Stimulated activated CD8-positive, alpha-beta memory T cell treated with anti-CD3 and anti-CD28 coated beads, Interleukin-4, amount 100 ng/mL, for 48 hours (primary cell): ENCODE data around the gene RP2.

Source experiments
- DNase-seq: peaks from one replicate; pipeline ENCODE4 v3.0.0-alpha.2; 2020

Gene RP2

GRCh38 chrX:46836701-46837557 lies at the start of gene RP2:
Gene RP2, plus strand, starts transcription at chrX:46837043. Its CDS starts 58 bp downstream, at chrX:46837101.
- peak; percentile 90 for DNase-seq

DNA sequence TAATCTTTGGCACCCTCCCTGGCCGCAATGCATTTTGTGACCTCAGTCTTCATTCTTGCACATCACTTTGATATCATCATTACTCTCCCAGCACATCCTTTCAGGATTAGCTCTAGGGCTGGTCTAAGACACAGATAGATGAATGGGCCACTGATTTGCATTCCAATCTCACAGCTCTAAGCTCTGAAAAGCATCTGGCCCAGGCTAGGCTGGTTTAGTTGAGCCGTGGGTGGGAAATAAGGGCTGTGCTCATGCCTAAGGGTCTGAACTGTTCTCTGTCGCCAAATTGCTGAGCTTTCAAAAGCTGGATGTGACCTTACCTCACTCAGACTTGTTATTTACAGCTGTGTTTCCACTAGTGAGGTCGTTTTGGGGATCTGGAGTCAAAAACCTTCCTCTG lies 47.9 kb upstream of the RP2 start:
- no peak for DNase-seq

DNA sequence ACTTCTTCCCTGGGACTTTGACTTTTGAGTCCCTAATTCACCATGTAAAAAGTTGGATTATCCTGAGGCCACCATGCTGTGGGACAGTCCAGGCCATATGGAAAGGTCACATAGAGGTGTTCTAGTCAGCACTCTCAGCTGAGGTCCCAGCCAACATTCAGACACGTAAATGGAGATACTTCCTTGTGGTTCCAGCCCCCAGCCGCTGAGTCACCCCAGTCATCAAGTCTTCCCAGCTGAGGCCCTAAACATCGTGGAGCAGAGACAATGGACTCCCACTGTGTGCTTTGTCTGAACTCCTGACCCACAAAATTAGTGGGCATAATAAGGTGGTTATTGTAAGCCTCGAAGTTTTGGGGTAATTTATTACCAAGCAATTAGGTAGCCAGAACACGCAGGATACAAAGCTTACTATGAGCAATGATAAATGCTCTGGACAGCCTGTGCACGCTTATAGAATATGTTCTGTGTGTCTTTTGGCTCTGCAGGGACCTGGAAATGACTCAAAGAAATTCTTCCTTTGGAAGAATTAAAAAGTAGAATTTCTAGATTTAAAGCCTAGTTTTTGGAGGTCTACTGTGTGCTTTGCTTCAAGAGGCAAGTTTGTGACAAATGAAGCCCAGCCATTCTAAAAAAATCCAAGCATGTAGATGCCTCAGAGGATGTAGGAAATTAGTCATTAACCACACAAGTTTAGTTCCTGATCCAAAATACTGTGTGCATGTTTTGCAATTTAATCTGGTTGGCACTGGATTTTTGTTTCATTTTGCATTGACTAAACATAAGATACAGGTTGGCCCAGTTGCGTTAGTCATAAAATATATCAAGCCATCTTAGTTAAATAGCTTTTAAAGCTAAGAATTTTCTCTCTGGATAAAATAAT lies 44.7 kb upstream of the RP2 start:
- no peak for DNase-seq

DNA sequence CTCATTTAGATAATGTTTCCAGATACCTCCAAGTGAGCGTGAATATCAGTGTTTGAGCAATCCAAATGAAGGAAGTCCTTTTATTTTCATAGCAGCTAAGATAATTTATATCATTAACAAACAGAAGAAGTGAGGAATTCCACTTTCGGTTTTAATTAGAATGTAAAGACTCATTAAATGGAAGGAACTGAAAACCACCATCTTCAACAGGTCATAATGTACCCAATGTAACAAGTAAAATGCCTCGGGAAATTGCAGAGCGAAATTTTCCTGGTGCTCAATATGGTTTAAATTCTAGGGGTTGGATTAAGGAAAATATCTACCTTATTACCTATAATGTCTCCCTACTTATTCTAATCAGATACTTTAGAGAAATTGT lies 44.0 kb upstream of the RP2 start:
- DNase-seq: no peak

DNA sequence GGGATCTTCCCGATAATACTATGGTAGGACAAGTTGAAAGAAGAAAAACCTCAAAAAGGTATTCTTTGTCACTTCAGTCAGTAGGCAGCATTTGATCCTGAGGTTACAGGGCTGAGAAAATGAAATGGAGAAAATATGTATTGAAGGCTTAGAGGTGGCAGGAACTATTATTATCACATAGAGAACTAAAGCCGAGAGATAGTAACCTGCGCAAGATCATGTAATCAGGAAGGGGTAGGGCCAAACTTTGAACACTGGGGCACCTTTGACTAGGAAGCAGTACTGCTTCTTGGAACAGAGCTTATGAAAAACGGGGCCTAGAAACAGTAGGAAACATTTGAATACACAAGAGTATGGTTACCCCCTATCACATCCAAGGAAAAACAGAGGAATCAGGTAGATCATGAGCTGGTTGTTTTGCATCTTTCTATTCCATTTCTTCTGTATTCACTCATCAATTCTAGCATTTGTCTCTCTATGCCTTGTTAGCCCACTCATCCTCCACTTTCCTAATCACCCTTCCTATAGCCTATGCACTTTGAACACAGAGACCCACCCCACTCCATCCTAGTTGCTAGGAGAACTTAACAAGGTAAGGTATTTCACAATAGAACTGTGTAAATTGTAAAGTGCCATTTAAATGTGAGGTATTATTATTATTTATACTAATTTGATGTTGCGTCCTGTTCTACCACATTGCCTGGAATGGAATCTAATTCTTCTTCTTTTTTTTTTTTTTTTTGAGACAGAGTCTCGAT lies 43.3 kb upstream of the RP2 start:
- DNase-seq: no peak

DNA sequence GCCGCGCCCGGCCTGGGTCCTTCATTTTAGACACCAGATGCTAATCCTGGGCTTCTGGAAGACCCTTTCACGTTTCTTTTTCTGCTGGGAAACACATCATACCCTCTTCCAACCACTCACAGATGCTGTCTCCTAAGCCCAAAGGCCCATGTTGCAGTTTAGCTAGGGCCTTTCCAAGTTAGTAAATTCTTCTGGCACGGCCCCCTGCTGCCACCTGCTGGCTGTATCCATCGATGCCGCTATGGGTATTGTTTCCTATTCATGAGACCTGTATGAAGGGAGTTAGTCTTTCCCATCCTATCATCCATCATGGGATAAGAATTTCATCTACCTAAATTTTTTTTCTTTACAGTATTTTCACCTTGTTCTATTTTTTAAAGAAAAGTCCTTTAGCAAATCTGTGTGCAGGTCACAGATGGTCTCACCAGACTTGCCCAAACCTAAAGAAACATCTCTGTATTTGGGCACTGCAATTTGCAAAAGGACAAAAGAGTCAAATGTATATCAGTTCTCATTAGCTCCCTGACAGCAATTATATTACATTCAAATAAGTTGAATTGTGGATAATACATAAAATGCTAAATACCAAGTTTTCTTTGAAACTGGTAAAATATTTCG lies 40.2 kb upstream of the RP2 start:
- peak; percentile 83 for DNase-seq

- DNase-seq: no peak
Observed at GRCh38 chrX:46803140-46803539, 33.7 kb upstream of the RP2 start.

DNA sequence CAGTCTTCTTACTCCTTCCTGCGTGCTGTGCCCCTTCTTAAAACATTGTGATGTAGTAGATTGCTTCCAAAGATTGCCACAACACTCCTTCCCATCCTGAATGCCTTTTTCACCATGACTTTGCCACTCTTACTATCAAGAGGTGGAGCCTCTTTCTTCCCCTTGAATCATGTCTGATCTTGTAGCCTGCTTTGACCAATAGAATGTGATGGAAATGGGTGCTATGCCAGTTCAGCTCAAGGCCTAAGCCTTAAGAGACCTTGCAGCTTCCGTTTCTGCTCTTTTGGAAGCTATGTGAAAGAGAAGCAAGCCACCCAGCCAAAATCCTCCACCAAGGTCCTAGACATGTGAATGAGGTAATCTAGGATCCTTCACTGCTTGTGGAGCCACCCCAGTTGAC lies 31.6 kb upstream of the RP2 start:
- DNase-seq: no peak

DNA sequence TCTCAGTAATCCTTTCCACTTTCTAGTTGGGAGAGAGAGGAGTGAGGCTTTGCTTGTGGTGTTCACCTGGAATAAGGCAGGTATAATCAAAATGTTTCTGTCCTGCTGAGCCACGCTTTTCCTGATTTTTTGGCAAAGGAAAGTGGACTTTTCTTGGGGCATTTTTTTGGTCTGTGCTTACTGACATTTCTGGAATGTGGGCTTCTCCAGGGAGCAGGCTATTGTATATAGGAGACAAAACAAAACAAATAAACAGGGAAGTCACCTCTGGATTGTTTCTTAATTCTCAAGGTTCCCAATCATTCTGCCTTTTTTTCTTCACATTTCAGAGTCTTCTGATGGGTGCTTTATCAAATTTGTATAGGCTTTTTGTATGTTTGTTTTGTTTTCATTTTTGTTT lies 25.7 kb upstream of the RP2 start:
- no peak for DNase-seq

DNA sequence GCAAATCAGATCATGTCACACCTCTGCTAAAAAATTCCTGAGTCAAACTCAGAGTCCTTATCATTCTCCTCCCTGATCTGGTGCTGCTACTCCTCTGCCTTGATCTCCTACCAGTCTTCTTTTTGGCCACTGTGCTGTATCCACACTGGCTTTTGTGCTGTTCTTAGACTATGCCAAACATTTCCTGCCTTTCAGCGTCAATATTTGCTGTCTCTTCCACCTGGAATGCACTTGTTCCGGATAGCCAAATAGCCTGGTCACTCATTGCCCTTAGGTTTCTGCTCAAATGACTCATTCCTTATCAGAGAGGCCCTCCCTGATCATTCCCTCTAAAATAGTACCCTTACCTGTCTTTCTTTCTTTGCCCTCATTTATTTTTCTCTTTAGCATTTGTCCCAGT lies 24.4 kb upstream of the RP2 start:
- DNase-seq: no peak

- DNase-seq: no peak
Observed at GRCh38 chrX:46814966-46815365, 21.9 kb upstream of the RP2 start.

DNA sequence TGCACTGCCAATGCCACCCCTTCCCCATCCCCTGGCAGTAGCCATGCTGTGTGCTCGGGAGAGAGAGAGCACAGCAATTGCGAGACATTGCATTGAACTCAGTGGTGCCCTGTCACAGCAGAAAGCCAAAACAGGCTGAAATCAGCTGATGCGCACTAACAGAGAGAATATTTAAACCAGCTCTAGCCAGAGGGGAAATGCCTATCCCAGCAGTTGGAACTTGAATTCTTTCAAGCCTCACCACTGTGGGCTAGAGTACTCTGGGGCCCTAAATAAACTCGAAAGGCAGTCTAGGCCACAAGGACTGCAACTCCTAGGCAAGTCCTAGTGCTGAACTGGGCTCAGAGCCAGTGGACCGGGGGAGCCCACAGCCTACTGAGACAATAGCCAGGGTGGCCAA lies 17.7 kb upstream of the RP2 start:
- DNase-seq: no peak

DNA sequence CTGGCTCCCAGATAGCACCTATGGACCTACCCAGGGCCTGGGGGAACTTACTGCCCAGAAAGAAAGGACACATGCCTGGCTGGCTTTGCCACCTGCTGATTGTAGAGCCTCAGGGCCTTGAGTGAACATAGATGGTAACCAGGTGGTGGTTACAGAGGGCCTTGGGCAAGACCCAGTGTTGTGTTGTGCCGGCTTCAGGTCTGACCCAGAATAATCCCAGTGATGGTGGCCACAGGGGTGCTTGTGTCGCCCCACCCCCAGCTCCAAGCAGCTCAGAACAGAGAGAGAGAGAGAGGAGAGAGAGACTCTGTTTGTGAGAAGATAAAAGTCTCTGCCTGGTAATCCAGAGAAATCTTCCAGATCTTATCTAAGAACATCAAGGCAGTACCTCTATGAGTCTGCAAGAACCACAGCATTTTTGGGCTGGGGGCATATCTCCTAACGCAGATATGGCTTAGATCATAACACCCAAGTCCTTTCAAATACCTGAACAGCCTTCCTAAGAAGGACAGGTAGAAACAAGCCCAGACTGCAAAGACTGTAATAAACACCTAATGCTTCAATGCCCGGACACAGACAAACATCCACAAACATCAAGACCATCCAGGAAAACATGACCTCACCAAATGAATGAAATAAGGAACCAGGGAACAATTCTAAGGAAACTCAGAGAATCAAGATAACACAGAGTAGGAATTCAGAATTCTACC lies 16.3 kb upstream of the RP2 start:
- no peak for DNase-seq

DNA sequence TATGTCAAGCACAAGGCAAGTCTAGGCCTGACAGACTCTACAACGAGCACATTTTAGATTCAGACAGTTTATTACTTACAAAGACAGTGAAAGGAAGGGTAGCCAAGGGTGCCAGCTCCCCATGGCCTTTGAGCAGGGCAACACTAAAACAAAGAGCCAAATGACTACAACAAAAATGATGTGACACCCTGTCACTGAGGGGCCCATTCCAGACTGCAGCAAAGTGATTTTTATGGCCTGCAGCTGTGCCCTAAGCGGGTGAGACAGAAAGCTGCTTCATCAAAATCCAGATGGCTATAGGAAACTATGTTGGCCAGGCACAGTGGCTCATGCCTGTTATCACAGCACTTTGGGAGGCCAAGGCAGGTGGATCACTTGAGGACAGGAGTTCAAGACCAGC lies 13.4 kb upstream of the RP2 start:
- no peak for DNase-seq

GRCh38 chrX:46831765-46832327 lies 5.0 kb upstream of the RP2 start:
- peak; percentile 24 for DNase-seq

GRCh38 chrX:46837558-46838485 lies 979 bp downstream of the RP2 start:
- DNase-seq: no peak

- DNase-seq: no peak
Observed at GRCh38 chrX:46838486-46838870, 1.6 kb downstream of the RP2 start.

GRCh38 chrX:46838974-46839480 lies 2.2 kb downstream of the RP2 start:
- DNase-seq: no peak

- DNase-seq: no peak
Observed at GRCh38 chrX:46840946-46841345, 4.1 kb downstream of the RP2 start.

GRCh38 chrX:46841346-46841745 lies 4.5 kb downstream of the RP2 start:
- DNase-seq: no peak

DNA sequence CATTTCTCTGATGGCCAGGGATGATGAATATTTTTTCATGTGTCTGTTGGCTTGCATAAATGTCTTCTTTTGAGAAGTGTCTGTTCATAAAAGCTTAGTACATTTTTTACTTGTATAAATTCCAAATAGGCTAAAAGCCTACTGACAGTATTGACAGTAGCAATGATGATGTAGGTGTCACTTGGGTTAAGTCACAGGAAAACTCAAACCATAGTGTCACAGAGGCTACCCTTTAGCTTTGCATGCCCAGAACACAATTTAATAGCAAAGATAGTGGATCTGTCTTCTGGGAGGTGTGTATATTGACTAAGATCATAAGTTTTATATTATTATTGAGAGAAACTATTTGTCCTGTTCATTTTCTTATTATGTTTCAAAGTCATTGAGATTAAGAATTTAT lies 8.1 kb downstream of the RP2 start:
- DNase-seq: no peak
